ENCODE results near the gene CXCL3.

- TF ChIP-seq GABPA (IDR thresholded peaks at IDR 0.05 in 1 of 2, conservative IDR thresholded peaks at IDR 0.05 in 1 of 2) (no peak), CTCF (IDR thresholded peaks at IDR 0.05; ENCODE audit: low read depth, low read length, missing input control) (no peak), REST (IDR thresholded peaks at IDR 0.05) (no peak), RAD21 (IDR thresholded peaks at IDR 0.05) (no peak), YY1 (IDR thresholded peaks at IDR 0.05) (no peak), JUND (IDR thresholded peaks at IDR 0.05) (no peak), MAX (IDR thresholded peaks at IDR 0.05) (no peak), HNF4G (IDR thresholded peaks at IDR 0.05) (no peak), ZBTB33 (IDR thresholded peaks at IDR 0.05) (no peak), NR2F2 (IDR thresholded peaks at IDR 0.05) (no peak)
Measured at GRCh38 chr4:74044677-74045076, 6.2 kb upstream of the CXCL3 start.

All from liver (tissue), 3 donors.